Stomach (tissue), 9 donors: ENCODE results near the gene EDN1. TPM values are rescaled to one million over a fixed set of nuclear protein-coding genes. Genes with fewer than 3 reads are reported as not detected.

Experiments
- DNase-seq, 2 donors: peaks; one replicate each; pipeline versions ENCODE4 v3.0.0 to v3.0.0-alpha.2; 2013 to 2019
- H3K27ac ChIP-seq, 5 donors: fragments of 200-600 bp in 4 of 5; sonication (generic) in 4 of 5; one replicate each; pipeline ENCODE4 v1.5.1; 2013 to 2019; ENCODE audit warnings: mild to moderate bottlenecking in 1 of 5, moderate library complexity in 1 of 5
- H3K27me3 ChIP-seq, 3 donors: fragments of 200-600 bp; sonication (generic); one replicate each; pipeline ENCODE4 v1.5.1; 2017 to 2019; ENCODE audit warnings: mixed run types in 1 of 3
- H3K36me3 ChIP-seq, 4 donors: fragments of 200-600 bp; sonication (generic); 1 replicate in 3 of 4; 2 replicates in 1 of 4; pipeline ENCODE4 v1.5.1; 2016 to 2019
- H3K4me1 ChIP-seq, 4 donors: fragments of 200-600 bp; sonication (generic); one replicate each; pipeline ENCODE4 v1.5.1; 2016 to 2019
- H3K4me3 ChIP-seq, 4 donors: fragments of 200-600 bp; sonication (generic) in 3 of 4; one replicate each; pipeline ENCODE4 v1.5.1; 2016 to 2019; ENCODE audit warnings: mild to moderate bottlenecking in 1 of 4
- H3K9me3 ChIP-seq, 4 donors: fragments of 200-600 bp; sonication (generic); one replicate each; pipeline ENCODE4 v1.5.1; 2016 to 2019
- EP300 ChIP-seq: sonication (generic); formaldehyde crosslinking; IDR thresholded peaks from one replicate; pipeline ENCODE4 v1.6.1; 2017; ENCODE audit warnings: antibody characterized with exemption
- POLR2A ChIP-seq, 4 donors: fragments of 450-650 bp; IDR thresholded peaks; one replicate each; pipeline ENCODE4 v1.6.1; 2016; ENCODE audit warnings: antibody characterized with exemption in 4 of 4, control low read depth in 2 of 4, mild to moderate bottlenecking in 1 of 4, moderate library complexity in 1 of 4
- POLR2AphosphoS5 ChIP-seq, 3 donors: sonication (generic); formaldehyde crosslinking; IDR thresholded peaks; one replicate each; pipeline ENCODE4 v1.6.1; 2016; ENCODE audit warnings: antibody characterized with exemption in 3 of 3
- WGBS, 5 donors: extraction: QIAGEN DNeasy Blood & Tissue Kit in 3 of 5; methylation state at CpG; one replicate each; pipeline versions ENCODE4 v1.1.5 to v1.1.7; 2013 to 2018; 5-methylcytosine and 5-hydroxymethylcytosine counted together
- intact Hi-C: fragments of 100-400 bp; cut with DNase I; formaldehyde crosslinking; loops from one replicate; pipeline ENCODE4 v1.15.1; 2023; ENCODE audit warnings: low total_unique reads
- polyA plus RNA-seq, 3 donors: library from polyadenylated mRNA; stranded (reverse); fragments of 200-250 nt; gene quantifications; one replicate each; pipeline ENCODE4 v1.2.3, GENCODE V29; 2013
- total RNA-seq, 5 donors: library from RNA; depleted of rRNA; stranded (reverse); fragments of >200 nt; gene quantifications; one replicate each; pipeline versions ENCODE4 v1.1.0 to v1.2.3, GENCODE V29; 2014 to 2016
- TF ChIP-seq, protein P1 (sequence below), 7 experiments: fragments of 450-650 bp in 4 of 7; fragments of 200-600 bp in 3 of 7; sonication (generic) in 3 of 7; IDR thresholded peaks; one replicate each; pipeline ENCODE4 v1.5.1; 2016 to 2019; ENCODE audit warnings: antibody characterized with exemption in 7 of 7, control low read depth in 2 of 7, mild to moderate bottlenecking in 1 of 7
- donor health status: healthy with polysubstance abuse.
- donor health status: Bipolar disorder and iron deficiency.
- donor health status: healthy.

EDN1 gene
- total and polyA plus RNA-seq, 8 donors = 0.58 to 95.1 (median 12.6) TPM

DNA sequence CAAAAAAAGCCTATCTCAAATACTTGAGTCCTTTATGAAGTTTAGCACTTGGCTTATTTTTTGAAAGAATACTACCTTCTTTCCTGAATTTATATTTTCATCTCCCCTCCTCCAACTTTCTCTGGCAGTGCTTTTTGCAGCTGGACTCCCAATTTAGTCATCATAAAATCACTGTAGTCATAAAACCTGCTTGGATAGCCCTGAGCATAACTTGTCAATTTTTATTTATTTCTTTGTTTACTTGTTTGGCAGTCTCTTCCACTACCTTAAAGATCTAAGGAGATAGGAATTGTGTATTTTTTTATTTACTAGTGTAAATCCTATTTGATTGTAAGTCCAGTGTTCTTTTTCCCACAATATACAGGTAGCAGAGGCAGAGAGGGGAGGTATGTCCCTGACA lies 11.2 kb upstream of the EDN1 start:
- DNase-seq = no peak
- Histone ChIP-seq H3K4me1 (peaks cover 0 to 11% (median 0%) of the 10 kb centered on the region in 4 donors), H3K27me3 (no peaks in the 10 kb centered on the region), H3K36me3 (no peaks in the 10 kb centered on the region), H3K4me3 (no peak overlapping the region), H3K9me3 (no peaks in the 10 kb centered on the region), H3K27ac (no peak overlapping the region)
- intact Hi-C loops = no loop called here
- TF ChIP-seq, protein P1, sequence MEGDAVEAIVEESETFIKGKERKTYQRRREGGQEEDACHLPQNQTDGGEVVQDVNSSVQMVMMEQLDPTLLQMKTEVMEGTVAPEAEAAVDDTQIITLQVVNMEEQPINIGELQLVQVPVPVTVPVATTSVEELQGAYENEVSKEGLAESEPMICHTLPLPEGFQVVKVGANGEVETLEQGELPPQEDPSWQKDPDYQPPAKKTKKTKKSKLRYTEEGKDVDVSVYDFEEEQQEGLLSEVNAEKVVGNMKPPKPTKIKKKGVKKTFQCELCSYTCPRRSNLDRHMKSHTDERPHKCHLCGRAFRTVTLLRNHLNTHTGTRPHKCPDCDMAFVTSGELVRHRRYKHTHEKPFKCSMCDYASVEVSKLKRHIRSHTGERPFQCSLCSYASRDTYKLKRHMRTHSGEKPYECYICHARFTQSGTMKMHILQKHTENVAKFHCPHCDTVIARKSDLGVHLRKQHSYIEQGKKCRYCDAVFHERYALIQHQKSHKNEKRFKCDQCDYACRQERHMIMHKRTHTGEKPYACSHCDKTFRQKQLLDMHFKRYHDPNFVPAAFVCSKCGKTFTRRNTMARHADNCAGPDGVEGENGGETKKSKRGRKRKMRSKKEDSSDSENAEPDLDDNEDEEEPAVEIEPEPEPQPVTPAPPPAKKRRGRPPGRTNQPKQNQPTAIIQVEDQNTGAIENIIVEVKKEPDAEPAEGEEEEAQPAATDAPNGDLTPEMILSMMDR (IDR thresholded peaks at IDR 0.05) = no peak
- no peak for TF ChIP-seq EP300
- no peak for TF ChIP-seq POLR2A (IDR thresholded peaks at IDR 0.05)
- no peak for TF ChIP-seq POLR2AphosphoS5 (IDR thresholded peaks at IDR 0.05)

DNA sequence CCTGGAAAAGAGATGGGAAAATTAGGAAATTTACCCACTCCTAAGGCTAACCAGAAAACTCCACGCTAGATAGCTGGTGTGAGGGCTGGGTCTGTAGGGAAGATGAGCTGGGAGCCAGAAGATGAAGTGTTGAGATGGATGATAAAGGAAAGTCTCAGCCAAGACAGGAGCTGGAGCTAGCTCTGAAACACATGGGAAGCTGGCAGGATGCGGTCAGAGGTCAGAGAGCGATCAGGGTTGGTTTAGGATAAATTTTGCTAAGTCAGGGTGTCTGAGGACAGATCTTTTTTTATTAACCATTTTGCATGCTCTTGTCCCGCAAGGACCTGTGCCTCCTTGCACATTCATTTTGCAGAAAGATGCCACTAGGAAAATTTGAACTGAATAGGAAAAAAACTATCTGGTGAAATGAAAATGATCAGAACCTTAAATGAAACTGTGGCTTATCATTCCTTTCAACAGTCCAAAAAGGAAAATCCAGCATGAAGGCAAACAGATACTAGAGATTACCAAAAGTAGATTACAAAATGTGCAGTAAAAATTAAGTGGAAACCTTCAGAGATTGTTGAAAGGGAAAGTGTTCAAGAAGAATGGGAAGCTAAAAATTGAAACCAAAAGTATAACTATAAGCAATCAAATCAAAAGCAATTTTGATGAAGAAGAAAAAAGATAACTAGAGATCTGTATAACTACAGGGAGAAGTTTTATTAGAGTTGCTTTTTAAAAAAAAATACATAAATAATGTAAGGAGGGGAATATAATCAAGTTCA lies 10.7 kb upstream of the EDN1 start:
- intact Hi-C loops = no loop called here
- Histone ChIP-seq H3K27me3 (no peaks in the 10 kb centered on the region), H3K4me1 (peaks cover 0 to 11% (median 0%) of the 10 kb centered on the region in 4 donors), H3K4me3 (no peak overlapping the region), H3K36me3 (no peaks in the 10 kb centered on the region), H3K27ac (no peak overlapping the region), H3K9me3 (no peaks in the 10 kb centered on the region)
- 61 to 78% (median 72%) methylated on average over 4 of the region's 4 CpGs for WGBS, 5 donors
- TF ChIP-seq POLR2A (IDR thresholded peaks at IDR 0.05) = no peak
- TF ChIP-seq, protein P1 (IDR thresholded peaks at IDR 0.05) = no peak
- TF ChIP-seq EP300 = no peak
- no peak for TF ChIP-seq POLR2AphosphoS5 (IDR thresholded peaks at IDR 0.05)
- no peak for DNase-seq

DNA sequence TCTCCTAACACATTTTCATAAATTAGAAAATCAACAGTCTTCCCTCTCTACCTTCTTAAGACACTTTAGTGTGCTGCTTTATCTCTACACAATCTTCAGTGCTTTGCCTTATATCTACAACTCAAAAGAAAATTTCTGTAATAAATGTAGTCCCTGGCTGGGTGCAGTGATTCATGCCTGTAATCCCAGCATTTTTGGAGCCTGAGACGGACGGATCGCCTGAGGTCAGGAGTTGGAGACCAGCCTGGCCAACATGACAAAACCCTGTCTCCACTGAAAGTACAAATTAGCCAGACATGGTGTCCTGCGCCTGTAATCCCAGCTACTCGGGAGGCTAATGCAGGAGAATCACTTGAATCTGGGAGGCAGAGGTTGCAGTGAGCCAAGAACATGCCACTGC lies 9.7 kb upstream of the EDN1 start:
- Histone ChIP-seq H3K27me3 (no peaks in the 10 kb centered on the region), H3K9me3 (no peaks in the 10 kb centered on the region), H3K27ac (no peak overlapping the region), H3K4me1 (peaks cover 0 to 11% (median 0%) of the 10 kb centered on the region in 4 donors), H3K4me3 (no peak overlapping the region), H3K36me3 (no peaks in the 10 kb centered on the region)
- intact Hi-C loops = no loop called here
- DNase-seq = no peak
- 75 to 87% (median 80%) methylated on average over 5 of the region's 5 CpGs for WGBS, 5 donors
- TF ChIP-seq EP300 (no peak), POLR2A (IDR thresholded peaks at IDR 0.05) (no peak), POLR2AphosphoS5 (IDR thresholded peaks at IDR 0.05) (no peak)
- TF ChIP-seq, protein P1 (IDR thresholded peaks at IDR 0.05) = no peak

DNA sequence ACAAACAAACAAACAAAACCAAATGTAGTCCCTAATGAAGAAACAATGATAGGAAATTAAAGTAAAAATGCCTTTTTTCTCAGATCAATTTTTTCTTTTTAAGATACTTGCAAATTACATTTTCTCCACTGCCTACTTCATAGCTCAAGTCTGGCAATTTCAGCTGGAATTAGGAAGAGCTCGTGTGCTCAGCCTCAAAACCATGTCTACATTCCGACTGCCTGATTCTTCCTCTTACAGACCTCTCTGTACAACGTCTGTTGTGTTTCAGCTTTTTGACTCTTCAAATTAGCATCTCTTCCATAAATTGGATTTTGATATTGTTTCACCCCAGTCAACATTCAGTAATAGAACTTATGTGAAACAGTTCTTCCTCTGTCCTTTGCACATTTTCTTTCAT lies 9.3 kb upstream of the EDN1 start:
- intact Hi-C loops = no loop called here
- no peak for DNase-seq
- TF ChIP-seq, protein P1 (IDR thresholded peaks at IDR 0.05) = no peak
- TF ChIP-seq POLR2AphosphoS5 (IDR thresholded peaks at IDR 0.05) (no peak), EP300 (no peak), POLR2A (IDR thresholded peaks at IDR 0.05) (no peak)
- 82 to 89% (median 85%) methylated on average over 3 of the region's 3 CpGs for WGBS, 5 donors
- no peaks in the 10 kb centered on the region for H3K27me3 ChIP-seq
- no peak overlapping the region for H3K27ac ChIP-seq
- H3K36me3 ChIP-seq = no peaks in the 10 kb centered on the region
- no peaks in the 10 kb centered on the region for H3K9me3 ChIP-seq
- H3K4me3 ChIP-seq = no peak overlapping the region
- H3K4me1 ChIP-seq = peaks cover 0 to 11% (median 0%) of the 10 kb centered on the region in 4 donors
